UCSD-AML1 (cell line): ENCODE data around the gene COL5A1.

Experiments used
- DNase-seq: peaks from one replicate; lab custom pipeline; 2025; ENCODE audit not compliant: unreplicated experiment; lab: John Stamatoyannopoulos, UW

Gene COL5A1

DNA sequence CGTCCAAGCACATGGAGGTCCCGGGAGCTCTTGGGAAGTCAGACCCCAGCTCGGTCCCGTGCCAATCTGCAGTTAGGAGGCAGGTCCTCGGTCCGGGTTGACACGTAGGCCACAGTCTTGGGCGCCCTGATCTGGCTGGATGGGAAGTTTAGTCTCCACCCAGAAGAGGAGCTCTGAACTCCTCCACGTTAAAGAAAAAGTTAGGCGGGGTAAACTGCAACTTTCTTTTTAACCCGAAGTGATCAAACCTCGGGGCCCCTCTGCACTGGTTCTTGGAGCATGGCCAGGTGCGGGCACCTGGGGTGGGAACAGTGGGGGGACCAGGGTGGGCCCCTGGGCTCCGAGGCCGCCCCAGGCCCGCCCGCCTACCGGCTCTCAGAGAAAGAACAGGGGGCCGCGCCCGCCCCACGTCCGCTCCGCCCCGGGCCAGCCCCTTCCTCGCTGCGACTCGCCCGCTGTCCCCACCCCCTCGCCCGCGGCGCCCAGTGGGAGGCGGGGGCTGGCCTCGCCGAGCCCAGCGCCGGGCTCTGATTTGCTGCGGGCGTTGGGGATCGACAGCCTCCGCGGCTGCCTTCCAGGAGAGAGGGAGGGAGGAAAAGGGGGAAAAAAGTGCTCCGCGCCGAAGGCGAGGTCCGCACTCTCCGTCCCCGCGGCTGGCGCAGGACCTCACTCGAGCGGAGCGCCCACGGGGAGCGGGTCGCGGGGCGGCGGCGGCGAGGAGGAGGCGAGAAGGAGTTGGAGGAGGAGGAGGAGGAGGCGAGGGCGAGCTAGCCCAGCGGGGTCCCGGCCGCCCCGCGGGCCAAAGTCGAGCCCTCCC, at the start of gene COL5A1:
Gene COL5A1 (plus strand): TSS at position 631 of the 817 bp plus-strand sequence. CDS start 385 bp downstream, outside the sequence.
- DNase-seq: peak; percentile 91

DNA sequence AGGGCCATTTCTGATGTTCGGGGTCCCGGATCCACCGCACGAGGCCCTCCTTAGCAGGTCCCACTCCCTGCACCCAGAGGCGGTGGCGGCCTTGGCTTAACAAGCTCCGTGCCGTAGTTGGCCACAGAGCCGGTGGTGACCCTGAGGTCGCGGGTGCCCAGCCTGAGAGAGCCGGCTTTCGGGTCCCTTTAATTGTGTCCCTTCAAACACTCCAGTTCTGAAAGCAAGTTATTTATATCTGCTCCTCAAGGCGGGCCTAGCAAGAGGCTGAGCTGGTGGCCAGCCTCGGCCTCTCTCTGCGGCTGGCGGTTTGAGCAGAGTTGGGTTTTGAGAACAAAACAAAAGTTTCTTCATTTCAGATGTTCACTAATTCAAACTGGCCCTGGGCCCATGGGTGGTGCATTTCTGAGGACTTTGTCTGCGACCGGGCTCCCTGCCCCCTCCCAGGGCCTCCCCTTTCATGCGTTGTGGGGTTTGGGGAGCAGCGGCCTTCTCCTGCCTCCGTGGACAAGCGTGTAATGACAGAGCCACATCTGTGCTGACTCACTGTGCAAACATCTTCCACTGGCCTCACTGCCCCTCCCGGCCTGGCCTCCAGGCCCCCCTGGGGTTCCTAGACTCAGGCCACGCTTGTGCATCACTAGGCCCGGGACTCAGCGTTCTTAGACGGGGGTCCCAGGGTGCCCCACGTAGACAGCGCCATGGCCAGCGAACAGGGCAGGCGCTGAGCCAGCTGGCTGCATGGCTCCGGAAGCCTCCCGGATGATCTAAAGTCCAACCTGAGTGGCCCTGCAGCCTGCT, 49.4 kb upstream of the COL5A1 start:
- DNase-seq: no peak

DNA sequence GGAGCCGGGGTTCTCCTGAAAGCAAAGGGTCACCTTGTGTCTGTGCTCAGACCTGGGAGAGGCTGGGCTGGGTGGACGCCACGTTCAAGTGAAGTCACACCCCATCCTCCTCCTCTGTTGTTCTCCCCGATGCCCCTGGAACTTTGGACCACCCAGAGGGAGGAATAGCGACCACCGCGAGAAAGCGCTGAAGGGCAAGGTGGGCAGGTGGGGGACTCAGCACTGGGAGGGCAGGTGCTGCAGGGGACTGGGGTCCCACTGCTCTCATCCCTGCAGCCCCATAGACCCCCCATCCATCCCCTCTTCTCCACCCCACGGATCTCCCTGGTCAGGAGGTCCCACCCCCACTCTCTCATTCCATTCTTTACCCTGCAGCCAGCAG, 48.8 kb upstream of the COL5A1 start:
- DNase-seq: no peak

DNA sequence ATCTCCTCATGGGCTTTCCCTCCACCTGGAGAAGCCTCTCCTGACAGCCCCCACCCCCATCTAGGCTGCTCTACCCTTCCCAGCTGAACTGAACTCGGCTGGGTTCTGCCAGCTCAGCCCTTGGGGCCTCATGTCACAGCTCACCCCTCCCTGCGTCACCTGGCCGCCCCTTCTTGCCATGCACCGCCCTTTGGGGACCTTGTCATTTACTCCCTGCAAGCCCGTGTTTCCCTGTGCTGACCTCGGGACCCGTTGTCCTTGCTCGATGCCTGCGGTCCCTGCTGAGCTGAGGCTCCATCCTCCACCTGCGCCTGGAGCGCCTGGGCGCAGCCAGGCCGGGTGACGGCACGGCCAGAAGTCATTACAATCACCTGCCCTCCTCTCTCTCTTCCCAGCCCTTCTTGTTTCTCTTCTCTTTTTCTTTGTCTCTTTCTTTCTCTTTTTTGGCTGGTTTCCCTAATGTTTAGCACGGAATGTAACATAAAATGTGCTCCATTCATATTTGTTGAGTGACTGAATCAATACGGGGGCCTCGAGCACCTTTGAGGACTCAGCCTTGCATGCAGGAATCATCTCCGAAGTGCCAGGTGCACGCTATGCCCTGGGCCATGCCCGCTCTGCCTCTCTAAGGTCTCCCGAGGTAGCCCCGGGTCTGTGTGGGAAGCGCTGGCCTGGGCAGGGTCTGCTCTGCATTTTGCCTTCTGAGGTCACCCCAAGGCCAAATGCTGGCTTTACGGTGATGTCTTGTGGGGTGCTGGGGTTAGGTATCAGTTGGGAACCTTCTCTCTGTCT, 48.1 kb upstream of the COL5A1 start:
- no peak for DNase-seq

DNA sequence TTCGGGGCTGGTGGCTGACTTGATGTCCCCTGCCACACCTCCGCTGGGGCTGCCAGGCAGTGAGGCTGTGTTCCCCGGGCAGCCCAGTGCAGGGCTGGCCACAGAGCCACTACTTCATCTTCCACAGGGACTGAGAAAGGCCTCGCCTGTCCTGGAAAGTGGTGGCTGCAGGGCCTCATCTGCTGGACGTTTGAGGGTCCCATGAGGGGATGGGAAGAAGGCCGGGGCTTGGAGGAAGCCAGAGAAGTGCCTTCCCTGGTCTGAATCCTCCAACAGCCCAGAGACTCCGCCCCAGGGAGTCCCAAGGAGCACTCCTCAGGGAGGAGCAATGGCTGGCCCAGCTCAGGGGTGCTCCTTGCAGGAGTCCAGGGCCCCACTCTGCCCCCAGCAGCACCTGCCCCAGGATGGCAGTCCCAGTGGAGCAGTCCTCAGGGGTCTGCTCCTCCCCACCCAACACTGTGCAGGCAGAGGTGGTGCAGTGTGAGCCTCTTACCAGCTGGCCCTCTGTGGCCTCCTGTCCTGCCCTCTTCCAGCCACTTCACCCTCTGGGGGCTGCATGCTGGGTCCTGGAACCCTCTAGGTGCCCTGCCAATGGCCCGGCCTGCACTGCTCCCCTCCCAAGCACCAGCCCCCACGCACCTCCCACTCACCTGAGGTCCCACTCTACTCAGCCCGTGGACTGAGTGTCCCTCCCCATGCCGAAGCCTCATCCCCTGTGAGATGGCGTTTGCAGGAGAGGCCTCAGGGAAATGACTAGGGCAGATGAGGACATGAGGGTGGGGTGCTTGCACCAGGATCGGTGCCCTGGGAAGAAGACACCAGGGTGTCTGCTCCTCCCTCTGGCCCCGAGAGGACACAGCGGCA, 47.3 kb upstream of the COL5A1 start:
- no peak for DNase-seq

DNA sequence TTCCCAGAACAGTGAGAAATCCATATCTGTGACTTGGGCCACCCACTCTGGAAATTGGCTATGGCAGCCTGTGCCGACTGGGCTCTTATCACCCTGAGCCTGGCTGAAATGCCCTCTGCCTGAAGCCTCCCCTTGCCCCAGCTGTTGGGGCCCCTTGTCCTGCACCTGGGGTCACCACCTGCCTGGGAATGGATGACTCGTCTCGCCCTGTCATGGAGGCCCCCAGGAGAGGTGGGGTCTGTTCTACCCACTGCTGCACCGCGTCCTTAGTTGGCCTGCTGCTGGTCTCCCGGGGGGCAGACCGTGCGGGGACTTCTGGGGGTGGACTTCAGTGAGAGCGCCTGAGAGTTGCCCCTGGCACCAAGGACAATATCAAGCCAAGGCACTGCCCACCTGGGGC, 46.6 kb upstream of the COL5A1 start:
- no peak for DNase-seq

DNA sequence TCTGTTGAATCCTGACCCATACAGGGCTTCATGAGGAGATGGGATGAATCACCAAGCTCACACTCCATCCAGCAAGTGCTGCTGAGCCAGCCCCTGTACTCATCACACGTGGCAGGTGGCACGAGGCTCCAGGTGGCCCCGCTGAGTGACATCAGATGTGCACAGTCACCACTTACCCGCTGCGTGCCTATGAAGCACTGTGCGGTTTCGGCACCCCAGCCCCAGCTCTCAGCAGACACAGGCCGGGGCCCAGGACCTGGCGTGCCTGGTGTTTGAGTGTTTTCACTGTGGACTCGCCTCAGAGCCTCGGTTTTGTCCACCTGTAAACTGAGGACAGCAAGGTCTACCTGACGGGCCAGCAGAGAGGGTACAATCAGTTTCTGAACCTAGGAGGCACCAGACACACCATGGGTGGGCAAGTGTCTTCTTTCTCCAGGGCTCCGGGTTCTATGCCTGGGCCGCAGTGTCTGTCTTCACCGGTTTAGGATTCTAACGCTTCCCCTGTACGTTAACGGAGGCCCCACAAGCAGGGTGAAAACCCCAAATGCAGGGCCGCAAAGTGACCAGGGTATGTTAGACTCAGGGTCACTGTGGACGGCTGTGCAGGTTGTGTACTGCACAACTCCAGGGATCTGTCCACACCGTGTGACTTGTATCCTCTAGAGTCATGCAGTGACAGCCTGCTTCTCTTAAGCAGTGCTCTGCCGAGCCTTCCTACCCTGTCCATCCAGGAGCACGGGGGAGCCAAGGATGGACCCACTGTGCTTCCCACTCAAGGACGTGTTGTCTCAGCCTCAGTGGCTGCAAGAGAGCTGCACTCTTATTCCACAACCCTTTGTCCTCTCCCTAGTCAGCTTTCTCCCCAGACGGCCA, 44.3 kb upstream of the COL5A1 start:
- no peak for DNase-seq

DNA sequence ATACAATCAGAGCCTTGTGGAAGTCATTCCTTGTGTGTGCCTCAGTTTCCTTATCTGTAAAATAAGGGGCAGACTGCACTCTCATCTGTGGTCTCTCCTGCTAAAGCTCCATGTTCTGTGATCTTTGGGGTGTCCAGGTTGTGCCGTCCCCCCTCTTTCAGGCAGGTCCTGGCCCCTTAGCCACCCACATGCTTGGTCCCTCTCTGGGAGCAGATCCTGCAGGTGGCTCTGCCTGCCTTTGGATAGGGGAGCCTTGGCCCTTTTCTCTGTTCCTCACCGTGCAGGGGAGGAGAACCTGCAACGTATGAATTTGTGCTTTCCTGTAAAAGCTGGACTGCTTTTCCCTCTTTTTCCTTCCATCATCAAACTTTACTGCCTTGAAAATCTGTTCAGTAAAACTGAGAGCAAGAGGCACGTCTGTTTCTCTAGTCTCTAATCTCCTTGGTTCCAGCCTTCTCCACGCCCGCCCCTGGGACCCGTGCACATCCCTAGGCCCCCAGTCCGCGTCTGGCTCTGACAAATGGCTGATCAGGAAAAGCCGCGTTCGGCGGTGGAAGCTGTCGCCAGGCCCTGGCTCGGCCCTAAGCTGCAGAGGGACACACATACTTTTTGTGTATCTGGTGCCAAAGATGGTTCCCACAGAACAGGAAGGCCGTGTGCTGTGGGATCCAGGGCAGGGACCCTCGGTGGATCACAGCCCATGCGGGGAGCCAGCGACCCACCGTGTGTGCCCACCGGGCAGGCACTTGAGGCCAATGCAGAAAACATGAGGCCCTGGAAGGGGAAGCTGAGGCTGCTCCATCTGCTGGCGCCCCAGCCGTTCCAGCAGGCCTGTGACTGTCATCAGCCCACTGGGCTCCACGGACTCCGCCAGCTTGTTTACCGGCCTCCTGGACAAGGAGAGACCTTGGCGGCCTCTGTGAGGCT, 43.4 kb upstream of the COL5A1 start:
- DNase-seq: no peak

DNA sequence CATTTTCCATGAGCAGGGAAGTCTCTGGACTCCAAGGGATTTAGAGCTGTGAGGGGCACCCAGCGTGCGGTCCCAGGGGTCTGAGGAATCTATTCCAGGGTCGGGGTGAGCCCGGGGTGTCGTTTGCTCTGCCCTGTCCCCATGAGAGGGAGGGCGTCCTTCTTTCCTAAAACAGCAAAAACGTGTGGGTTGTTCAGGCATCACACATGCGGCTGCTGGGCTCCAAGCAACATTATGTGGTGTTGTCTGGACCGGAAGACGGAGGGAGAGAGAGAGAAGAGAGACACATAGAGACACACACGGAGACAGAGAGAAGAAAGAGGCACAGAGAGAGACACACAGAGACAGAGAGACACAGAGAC, 42.7 kb upstream of the COL5A1 start:
- no peak for DNase-seq

DNA sequence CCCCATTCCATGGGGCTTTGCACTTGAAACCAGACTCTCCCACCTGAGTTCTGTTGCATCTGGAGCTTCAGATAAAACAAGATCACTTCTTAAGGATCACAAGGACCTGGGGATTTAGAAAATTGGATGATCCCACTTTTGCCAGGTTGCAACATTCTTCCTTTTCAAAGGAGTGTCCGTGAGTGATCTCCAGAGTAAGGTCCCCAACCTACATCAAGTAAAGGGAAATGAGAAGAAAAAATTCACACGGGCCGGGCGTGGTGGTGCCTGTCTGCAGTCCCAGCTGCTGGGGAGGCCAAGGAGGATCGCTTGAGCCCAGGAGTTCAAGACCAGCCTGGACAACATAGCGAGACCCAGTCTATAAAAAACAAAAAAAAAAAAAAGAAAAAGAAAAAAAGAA, 41.2 kb upstream of the COL5A1 start:
- DNase-seq: no peak

DNA sequence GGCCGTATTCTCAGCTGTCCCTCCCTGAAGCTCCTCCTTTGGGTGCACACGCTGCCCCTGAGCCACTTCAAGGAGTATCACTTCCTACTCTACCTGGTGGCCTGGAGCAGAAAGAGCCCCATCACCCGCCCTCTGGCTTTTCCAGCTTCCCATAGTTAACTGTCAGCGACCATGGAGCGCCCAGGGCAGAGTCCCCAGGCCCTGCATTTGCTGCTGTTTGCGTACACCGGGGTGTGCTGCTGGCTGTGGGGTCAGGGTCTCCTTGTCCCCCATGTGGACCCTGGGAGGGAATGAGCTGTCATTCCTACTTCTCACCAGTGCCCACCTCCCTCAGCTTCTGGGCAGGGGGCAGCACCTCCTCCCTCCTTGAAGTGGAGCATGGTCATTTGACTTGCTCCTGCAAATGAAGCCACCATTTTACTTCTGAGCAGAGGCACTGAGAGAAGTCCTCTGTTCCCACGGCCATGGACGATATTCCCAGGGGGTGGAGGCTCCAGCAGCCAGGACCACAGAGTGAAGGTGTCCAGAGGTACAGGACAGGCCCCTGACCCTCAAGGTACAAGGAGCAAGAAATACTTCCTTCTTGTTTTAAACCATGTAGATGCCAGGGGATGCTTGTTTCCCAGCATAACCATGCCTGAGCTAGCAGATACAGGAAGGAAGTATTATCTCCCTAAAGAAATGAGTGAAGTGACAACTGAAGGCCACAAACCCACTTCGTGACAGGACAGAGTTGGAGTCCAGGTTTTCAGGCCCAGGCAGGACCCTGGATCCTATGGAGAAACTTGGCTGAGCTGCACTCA, 40.6 kb upstream of the COL5A1 start:
- DNase-seq: no peak

DNA sequence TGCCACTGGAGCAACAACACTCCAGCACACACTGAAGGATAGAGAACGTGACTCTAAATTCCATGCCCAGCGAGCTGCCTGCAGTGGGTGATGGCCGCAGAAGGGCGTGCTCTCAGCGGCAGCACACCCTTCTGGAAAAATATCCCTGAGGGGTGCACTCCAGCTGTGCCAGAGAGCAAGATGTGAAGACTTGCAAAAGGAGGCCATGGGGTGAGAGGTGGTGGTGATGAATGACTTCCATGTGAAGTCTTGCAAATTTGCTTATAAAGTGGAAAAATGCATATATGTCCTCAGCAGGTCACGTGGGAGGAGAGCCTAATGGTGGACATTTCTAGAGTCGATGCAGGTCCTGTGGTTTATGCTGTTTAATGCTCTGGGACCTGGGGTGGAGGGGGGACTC, 39.8 kb upstream of the COL5A1 start:
- no peak for DNase-seq

DNA sequence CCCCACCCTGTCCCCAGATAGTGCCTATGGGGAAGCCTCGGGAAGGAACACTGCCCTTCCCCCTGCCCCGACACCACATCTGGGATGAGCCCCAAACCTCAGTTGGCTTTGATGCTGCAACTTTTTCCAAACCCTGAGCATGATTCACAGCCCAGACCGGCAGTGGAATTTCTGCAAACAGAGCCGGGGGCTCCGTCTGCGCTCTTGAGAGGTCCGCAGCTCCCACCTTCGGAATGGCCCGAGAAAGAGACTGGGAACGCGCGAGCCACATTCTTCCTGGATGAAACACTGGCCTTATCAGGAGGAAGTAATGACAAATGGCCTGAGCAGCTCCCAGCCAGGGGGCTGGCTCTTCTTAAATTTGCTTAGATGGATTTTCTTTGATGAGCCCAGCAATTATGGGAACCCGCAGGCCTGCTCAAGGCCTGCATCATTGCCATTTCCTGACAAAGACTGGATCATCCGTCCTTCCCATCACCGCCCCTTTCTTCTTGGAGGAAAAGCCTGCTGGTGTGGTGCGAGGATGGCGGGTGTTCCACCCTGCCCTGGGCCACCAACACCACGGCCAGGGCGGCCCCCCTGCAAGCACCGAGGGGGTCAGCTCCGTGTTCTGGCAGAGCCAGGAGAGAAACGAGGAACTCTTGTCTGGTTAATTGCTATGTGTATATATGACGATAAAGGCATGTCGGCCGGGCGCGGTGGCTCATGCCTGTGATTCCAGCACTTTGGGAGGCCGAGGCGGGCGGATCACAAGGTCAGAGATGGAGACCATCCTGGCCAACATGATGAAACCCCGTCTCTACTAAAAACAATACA, 38.8 kb upstream of the COL5A1 start:
- DNase-seq: no peak

DNA sequence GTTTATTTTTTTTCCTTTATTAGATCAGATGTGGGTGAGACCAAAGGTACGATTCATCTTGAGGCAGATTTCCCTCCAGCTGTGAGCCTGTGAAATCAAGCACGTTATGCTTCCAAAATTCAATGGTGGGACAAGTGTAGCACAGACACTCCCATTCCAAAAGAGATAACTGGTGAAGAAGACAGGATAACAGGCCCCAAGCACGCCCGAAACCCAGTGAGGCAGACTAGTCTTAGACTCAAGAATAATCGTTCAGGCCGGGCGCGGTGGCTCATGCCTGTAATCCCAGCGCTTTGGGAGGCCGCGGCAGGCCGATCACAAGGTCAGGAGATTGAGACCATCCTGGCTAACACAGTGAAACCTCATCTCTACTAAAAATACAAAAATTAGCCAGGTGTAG, 36.8 kb upstream of the COL5A1 start:
- DNase-seq: no peak

DNA sequence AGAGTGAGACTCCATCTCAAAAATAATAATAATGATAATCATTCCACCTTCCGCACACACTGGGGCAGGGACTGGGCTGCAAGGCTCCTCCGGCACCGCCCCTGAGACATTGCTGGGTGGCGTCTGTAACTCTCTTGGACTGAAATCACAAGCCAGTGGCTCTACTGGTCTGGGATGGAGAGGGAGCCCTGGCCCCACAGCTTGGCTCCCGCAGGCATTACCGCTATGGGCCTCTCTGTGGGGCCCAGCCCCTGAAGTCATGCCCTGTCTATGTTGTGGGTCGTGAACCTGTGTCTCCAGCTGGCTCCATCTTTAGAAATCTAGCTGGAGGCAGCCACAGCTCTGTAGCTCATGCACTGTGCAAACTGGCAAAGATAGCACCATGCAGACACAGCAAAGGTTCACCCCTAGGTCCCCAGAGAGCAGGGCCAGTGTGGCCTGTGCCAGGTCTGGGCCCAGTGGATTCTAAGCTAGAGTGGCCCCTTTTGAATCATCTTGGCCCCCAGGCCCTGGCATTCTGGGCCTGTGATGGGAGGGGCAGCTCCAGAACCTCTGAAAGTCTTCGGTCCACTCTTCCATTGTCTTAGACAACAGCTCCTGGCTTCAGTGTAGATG, 36.1 kb upstream of the COL5A1 start:
- DNase-seq: no peak

DNA sequence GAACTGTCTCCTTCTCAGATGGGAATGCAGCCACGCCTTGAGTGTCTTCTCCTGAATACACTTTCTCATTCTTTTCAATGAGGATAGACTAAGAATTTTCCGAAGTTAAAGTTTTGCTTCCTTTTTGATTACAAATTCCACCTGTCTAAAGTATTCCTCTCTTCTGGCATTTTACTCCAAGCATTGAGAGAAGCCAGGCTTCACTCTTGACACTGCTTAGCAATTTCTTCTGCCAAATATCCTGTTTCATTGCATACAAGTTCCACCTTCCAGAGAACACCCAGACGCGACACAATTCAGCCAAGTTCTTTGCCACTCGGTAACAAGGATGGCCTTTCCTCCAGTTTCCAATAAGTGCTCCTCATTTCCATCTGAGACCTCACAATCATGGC, 35.6 kb upstream of the COL5A1 start:
- DNase-seq: no peak
